Fibroblast of the aortic adventitia (primary cell): Measurements from ENCODE around the gene RFFL. TPM values are rescaled to one million over a fixed set of nuclear protein-coding genes. Genes with fewer than 3 reads are reported as not detected.

ENCODE experiments used
- DNase-seq: peaks from one replicate; pipeline ENCODE4 v3.0.0-alpha.2; 2010; ENCODE audit warnings: low read depth
- H3K4me3 ChIP-seq: 2 replicates; pipeline ENCODE4 v1.5.1; 2011; ENCODE audit warnings: low read depth, mild to moderate bottlenecking, control low read depth, low read length, moderate library complexity
- total RNA-seq: library from RNA; depleted of rRNA; stranded (reverse); fragments of >200 nt; gene quantifications from 2 replicates; pipeline ENCODE4 v1.2.3, GENCODE V29; 2012; ENCODE audit warnings: low replicate concordance
- TF ChIP-seq, protein P1 (sequence below): IDR thresholded peaks from 2 replicates; pipeline ENCODE4 v1.5.1; 2011; ENCODE audit warnings: mild to moderate bottlenecking, low read length, control low read depth, inconsistent platforms; ENCODE audit not compliant: insufficient read depth

The RFFL gene
- total RNA-seq, 1 donor, result 17.0 TPM

DNA sequence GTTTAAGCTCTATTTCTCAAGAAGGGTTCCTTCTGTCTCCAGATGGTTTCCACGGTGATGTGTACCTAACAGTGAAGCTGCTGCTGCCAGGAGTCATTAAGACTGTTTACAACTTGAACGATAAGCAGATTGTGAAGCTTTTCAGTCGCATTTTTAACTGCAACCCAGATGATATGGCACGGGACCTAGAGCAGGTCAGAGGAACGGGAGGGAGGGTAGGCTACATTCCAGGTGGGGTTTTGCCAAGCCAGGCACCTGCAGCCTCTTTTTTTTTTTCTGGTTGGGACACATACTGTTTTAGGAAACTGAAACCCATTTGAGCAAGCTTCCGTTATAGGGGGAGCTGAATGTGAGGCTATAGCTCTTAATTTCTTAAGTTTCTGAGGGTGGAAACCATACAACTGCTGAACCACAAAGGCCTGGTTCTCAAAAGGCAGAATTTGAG, 72.6 kb downstream of the RFFL start:
- no peak for DNase-seq
- H3K4me3 ChIP-seq, result no peak overlapping the region
- TF ChIP-seq, protein P1, sequence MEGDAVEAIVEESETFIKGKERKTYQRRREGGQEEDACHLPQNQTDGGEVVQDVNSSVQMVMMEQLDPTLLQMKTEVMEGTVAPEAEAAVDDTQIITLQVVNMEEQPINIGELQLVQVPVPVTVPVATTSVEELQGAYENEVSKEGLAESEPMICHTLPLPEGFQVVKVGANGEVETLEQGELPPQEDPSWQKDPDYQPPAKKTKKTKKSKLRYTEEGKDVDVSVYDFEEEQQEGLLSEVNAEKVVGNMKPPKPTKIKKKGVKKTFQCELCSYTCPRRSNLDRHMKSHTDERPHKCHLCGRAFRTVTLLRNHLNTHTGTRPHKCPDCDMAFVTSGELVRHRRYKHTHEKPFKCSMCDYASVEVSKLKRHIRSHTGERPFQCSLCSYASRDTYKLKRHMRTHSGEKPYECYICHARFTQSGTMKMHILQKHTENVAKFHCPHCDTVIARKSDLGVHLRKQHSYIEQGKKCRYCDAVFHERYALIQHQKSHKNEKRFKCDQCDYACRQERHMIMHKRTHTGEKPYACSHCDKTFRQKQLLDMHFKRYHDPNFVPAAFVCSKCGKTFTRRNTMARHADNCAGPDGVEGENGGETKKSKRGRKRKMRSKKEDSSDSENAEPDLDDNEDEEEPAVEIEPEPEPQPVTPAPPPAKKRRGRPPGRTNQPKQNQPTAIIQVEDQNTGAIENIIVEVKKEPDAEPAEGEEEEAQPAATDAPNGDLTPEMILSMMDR, result no peak

- TF ChIP-seq, protein P1, result no peak
- H3K4me3 ChIP-seq, result no peak overlapping the region
- DNase-seq, result no peak
Measured at GRCh38 chr17:34989473-34989872, 74.0 kb downstream of the RFFL start.

DNA sequence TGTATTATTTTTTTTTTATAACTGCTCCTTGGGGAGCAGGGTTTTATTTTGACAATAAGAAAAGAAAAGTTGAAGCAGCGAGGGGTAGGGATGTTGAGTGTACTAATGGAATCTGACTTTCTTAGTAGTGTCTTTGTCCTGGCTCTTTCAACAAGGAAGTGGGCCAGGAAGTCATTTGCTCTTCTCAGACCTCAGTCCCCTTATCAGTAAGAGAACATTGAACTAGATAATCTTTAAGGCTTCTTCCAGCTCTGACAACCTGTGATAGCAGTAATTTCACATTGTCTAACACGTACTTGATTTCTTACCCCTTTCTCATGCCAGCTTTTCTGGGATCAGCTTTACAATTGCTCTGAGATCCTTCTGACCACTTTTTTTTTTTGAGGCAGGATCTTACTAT, 74.9 kb downstream of the RFFL start:
- TF ChIP-seq, protein P1, result no peak
- no peak overlapping the region for H3K4me3 ChIP-seq
- DNase-seq, result no peak

DNA sequence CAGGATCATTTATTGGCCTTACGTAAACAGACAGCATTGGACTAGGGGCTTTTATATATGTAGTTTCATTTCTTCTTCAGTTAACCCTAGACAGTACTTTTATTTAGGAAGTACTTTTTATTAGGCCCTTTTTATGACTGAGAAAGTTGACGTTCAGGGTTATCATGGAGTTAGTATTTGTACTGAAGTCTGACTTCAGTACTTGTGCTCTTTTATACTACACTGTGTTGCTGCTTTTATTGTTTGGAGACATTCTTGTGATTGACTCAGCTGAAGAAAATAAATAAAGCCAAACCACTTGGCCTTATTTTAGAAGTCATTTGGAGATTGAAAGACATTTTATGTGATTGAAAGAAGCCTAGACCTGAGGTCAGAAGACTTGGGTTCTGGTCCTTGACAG, 76.3 kb downstream of the RFFL start:
- H3K4me3 ChIP-seq, result no peak overlapping the region
- DNase-seq, result no peak
- TF ChIP-seq, protein P1, result no peak

GRCh38 chr17:34981538-34982241, 81.8 kb downstream of the RFFL start:
- TF ChIP-seq, protein P1, result no peak
- peak; percentile 28 for DNase-seq
- peak overlapping the region; percentile 76 for H3K4me3 ChIP-seq

- DNase-seq, result peak; percentile 83
- peak overlapping the region; percentile 76 for H3K4me3 ChIP-seq
- TF ChIP-seq, protein P1, result peak; percentile 55
Measured at GRCh38 chr17:34980681-34981537, 82.6 kb downstream of the RFFL start.
